HG02870 (cell line): ENCODE results near the gene CLMP.
"Not testable (repeated sequence)": the region's sequence is repeated elsewhere in the genome, so short reads cannot be mapped to it uniquely, and the experiment has no call there.

ENCODE experiments used
- ATAC-seq: cut with Tn5 transposase; IDR thresholded peaks from one replicate; pipeline ENCODE4 v1.9.1; 2021; ENCODE audit warnings: mild to moderate bottlenecking, moderate library complexity; ENCODE audit not compliant: unreplicated experiment

Gene CLMP

DNA sequence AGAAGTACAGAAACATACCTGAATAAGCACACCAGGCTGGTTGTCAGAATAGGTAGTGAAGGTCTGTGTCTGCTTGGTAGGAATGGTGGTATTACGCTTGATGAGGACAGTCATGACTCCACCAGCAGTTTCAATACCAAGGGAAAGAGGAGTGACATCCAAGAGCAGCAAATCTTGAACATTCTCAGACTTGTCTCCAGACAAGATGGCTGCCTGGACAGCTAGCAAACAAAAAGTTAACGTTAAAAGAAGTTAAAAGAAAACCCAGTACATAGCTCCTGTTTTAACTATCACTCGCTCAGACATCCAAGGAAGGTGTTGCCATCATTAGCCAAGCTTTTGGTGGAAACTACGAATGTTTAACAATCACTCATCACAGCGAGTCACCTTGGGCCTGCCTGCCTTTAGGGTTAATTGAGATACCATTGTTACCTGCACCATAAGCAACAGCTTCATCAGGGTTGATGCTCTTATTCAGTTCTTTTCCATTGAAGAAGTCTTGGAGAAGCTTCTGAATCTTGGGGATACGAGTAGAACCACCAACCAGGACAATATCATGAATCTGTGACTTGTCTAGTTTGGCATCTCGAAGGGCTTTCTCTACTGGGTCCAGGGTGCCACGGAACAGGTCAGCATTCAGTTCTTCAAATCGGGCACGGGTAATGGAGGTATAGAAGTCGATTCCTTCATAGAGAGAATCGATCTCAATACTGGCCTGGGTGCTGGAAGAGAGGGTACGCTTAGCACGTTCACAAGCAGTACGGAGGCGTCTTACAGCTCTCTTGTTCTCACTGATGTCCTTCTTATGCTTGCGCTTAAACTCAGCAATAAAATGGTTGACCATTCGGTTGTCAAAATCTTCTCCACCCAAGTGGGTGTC is 135.8 kb downstream of the CLMP start:
- not testable (repeated sequence) for ATAC-seq

DNA sequence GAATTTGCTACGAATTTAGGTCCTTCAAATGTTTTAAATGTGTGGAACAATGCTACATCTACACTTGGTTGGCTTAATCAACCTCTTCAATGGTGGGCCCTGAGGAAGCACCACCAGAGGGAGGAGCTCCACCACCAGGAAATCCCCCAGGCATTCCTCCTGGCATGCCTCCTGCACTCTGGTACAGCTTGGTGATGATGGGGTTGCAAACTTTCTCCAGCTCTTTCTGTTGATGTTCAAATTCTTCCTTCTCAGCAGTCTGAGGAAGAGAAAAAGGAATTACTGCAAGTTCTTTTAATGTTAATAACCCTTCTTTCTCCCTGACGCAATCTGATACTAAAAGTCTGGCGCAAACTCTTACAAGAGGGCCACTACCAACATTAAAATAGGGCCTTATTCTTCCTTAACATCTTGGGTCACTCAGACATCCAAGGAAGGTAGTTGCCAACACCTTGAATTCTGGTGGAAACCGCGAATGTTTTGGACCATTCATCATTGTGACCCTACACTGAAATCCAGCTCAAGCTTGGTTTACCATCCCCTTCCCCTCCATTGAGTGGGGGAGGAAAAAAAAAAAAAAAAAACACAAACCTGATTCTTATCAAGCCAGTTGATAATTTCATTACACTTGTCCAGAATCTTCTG is 137.3 kb downstream of the CLMP start:
- no peak for ATAC-seq

DNA sequence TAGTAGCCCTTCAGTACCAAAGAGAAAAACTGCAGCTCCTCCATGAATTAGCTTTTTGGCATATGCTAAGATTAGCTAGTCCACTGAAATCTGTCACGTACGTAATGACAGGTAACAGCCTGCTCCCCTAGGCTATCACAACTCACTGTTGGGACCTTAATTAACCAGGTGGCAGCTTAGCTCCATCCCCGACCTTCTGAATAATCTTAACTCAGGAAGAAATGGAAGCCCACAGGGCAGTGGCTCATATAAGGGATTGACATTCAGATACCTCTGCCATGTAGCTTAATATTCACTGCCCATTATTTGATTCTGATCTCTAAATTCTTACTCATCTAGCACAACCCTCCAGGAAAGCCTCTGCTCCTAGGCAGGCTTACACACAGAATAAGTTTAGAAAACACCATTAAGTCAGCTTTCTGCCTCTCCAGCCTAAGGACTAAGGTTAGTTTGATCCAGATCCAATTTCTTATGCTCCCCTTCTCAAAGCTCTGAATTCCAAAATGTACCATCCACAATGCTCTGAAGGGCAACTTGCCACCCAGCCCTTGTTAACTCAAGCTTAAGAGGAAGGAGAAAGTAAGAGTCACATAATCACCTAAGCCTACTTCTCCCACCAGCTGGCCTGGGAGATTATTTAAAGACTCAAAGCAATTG is 138.1 kb downstream of the CLMP start:
- no peak for ATAC-seq

DNA sequence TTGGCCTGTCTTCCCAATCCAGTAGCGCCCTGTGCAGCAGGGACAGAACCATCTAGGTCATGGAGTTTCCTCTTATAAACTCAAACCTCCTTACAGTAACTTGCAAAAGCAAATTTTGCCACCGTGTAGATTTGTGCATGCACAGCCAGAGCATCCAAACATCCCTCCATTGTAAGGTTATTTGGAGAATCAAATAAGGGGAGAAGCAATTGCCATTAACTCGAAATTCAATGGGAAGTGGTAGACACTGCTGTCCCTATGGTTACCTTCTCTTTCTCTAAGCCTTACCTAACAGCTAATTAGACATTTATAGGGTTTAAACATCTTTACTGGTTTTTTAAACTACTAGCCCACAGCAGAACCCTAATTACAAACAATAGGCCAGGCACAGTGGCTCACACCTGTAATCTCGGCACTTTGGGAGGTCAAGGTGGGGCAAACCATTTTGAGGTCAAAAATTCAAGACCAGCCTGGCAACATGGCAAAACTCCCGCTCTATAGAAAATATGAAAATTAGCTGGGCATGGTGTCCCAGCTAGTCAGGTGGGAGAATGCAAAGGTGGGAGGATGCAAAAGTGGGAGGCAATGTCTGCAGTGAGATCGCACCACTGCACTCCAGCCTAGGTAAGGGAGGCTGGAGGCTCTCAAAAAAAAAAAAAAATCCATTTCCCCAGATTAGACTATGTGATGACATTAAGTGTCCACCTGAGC is 139.7 kb downstream of the CLMP start:
- ATAC-seq: no peak

DNA sequence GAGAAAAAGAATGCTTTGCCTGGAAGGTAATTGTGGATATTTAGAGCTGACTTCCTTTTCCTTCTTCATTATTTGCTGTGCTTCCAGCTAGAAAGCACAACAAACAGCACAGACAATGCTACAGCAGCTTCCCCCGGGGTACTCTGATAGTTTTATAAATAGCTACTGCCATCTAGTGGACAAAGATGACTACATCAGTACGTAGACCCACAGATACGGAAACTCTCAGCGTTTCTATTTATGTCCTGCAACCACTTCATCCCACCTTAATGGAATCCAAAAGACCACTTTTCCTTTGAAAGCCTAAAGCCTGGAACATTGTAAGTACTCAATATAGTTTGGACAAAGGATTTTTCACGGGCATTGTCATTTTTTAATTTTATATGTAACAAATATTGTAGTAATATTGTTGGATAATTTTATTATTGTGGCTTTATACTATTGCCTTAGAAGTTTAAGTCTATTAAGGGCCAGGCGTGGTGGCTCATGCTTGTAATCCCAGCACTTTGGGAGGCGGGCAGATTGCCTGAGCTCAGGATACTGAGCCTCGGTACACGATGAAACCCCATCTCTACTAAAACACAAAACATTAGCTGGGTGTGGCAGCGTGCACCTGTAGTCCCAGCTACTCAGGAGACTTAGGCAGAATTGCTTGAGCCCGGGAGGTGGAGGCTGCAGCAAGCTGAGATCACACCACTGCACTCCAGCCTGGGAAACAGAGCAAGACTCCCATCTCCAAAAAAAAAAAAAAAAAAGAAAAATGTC is 140.6 kb downstream of the CLMP start:
- peak; percentile 56 for ATAC-seq

DNA sequence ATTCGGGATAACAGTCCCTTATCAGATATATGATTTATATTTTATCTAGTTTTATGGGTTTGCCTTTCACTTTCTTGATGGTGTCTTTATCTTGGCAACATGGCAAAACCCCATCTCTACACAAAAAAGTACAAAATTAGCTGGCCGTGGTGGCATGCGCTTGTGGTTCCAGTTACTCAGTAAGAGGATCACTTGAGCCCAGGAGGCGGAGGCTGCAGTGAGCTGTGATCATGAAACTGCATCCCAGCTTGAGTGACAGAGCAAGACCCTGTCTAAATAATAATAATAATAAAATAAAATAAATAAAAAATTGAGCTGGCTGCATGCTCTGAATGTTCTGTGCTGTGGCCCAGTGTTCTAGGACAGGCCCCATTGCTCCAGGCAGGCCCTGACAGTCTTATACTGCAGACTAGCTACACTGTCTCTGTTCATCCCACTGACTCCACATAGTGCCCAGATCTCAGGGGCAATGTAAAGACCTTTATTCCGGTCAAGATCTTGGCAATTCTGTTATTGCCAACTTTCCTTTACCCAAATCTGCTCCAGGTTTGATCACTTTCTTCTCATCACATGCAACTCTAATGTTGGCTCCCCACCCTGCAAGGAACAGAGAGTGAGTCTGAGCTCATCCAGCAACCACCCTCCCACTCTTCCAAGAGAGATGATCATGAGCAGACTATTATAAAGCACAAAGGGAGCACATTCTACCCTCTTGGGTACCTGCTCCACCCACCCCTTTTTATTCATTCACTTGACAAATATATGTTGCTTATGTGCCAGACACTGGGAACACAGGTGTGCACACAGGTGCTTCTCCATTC is 141.9 kb downstream of the CLMP start:
- no peak for ATAC-seq

DNA sequence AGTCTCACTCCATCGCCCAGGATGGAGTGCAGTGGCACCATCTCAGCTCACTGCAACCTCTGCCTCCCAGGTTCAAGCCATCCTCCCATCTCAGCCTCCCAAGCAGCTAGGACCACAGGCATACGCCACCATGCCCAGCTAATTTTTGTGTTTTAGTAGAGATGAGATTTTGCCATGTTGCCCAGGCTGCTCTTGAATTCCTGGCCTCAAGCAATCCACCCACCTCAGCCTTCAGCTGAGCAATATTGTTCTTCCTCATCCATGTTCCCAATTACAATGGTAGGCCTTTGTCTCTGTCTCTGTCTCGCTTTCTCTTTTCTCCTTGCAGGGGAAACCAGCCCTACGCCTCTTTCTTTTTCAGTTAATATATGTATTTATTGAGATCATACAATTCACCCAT is 143.4 kb downstream of the CLMP start:
- ATAC-seq: no peak

DNA sequence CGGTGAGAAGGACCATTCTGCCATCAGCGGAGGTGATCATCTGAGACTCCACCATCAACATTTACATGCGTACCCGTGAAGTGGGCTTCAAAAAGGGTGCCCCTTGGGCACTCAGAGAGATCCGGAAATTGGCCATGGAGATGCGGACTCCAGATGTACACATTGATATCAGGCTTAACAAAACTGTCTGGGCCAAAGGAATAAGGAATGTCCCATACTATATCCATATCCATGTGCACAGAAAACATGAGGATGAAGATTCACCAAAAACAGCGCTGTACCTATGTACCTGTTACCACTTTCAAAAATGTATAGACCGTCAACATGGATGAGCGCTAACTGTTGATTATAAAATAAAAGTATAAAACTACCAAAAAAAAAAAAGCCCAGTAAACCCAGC is 143.9 kb downstream of the CLMP start:
- no peak for ATAC-seq

DNA sequence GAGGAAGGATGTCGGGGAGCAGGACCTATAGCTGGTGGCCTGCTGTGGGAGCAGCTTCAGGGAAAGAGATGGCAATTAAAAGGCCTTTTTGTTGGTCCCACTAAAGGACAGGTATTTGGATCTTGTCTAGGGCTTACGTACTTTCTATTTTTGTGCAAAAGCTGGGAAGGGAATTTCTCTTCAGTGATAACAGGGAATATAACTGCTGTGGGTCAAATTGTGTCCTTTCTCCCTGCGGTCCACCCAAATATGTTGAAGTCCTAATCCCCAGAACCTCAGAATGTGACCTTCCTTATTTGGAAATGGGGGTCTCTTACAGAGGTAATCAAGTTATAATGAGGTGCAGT is 147.1 kb downstream of the CLMP start:
- no peak for ATAC-seq

DNA sequence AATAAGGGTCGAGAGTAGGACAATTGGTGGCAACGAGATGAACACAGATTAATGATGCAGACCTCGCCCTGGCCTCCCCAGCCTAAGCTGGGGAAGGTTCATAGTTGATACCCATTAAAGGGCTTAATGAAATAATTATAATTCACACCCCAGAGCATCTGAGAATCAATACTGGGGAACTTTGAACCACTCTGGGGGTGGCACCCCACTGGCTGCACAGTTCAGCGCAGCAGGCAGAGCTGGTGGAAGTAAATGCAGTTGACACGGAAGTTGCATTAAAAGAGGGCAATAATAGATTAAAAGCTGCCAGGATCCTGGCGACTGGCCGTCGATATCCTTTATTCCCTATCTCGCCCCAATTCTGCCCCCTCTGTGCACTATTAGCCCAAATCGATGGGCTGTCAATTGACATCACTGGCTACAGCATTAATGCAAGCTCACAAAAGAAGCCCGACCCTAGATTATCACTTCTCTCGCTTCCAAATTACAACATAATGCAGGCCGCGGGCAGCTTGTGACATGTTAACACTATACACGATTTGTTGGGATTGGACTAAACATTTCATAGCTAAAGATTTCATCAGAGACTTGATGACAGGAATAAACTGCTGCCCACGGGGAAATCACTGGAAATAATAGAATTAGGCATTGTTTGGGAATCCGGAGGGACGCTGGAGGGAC is 147.6 kb downstream of the CLMP start:
- ATAC-seq: no peak

DNA sequence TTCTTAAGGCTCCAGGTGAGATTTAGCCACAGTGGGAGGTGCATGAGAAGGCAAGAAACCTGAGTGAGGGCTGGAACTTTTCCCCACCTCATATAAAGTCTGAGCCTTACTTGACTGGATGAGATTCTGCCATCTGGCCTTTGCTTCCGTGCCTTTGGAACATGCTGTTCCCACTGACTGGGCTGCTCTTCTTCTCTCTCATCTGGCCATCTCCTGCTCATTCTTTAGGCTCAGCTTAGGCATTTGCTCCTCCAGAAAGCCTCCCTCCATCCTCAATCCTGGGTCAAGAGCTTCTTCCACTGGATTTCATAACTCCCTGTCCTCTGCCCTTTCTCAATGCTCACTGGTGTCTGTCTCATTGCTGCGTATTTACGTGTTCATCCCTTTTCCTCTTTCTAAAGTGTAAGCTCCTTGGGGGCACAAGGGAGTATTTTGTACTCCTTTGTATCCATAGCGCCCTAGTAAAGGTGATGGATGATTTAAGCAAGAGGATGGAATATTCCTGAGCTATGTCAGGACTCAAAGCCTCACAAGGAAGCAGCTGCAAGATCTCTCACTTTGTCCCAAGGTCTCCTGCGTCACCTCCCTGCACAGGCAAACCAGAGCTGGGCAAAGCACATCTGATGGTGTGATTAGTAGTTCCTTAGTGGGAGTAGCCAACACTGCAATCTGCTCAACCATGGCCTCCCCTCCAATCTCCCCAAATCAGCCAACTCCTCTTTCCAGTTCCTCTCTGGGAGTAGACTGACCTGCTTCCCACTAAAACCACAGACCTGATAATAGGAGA is 148.4 kb downstream of the CLMP start:
- no peak for ATAC-seq

DNA sequence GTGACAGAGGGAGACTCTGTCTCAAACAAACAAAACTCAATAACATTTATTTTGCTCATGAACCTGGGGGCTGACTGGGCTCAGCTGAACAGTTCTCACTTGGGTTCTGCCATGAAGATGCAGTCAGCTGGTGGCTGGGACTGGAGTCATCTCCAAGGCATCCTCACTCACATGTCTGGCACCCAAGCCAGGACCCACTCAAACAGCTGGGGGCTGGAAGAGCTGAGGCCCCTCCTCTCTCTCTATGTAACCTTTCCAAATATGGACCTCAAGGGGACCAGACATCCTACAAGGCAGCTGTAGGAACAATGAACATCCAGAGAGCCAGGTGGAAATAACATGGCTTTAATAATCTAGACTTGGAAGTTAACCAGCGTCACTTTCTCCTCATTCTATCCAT is 149.9 kb downstream of the CLMP start:
- ATAC-seq: no peak

DNA sequence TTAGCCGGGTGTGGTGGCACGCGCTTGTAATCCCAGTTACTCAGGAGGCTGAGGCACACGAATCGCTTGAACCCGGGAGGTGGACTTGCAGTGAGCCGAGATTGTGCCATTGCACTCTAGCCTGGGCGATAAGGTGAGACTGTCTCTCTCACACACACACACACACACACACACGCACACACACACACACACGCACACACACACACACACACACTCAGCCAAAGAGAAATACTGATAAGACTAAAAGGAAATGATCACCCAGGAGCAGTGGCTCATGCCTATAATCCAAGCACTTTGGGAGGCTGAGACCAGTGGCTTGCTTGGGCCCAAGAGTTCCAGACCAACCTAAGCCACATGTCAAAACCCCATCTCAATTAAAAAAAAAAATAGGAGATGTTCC is 153.9 kb downstream of the CLMP start:
- ATAC-seq: no peak

DNA sequence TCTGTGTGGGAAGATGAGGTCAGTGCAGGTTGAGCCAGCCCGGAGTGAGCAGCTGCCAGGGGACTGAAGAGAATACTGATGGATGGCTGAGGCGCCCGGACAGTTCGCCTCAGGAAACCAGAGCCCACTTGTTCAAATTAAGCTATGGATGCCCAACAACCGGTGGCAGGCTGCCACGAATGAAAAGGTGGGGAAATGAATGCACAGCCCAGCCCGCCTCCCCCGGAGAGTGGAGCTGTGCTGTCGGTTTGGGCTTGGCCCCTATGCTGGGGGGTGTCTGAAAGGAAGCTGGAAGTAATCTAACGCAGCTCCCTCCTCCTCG is 155.0 kb downstream of the CLMP start:
- no peak for ATAC-seq

DNA sequence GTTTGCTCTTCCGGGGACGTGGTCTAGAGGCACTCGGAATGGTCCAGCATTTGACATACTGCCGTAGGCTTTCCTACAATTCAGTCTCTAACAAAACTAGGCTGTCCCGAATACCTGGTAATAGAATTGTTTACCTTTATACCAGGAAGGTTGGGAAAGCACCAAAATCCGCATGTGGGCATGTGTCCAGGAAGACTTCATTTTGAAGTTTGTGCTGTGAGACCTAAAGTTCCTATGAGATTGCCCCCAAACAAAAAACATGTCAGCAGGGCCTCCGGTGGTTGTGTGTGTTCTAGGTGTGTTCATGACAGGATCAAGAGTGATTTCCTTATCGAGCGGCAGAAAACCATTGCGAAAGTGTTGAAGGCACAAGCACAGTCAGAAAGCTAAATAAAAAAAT is 159.2 kb downstream of the CLMP start:
- ATAC-seq: no peak

DNA sequence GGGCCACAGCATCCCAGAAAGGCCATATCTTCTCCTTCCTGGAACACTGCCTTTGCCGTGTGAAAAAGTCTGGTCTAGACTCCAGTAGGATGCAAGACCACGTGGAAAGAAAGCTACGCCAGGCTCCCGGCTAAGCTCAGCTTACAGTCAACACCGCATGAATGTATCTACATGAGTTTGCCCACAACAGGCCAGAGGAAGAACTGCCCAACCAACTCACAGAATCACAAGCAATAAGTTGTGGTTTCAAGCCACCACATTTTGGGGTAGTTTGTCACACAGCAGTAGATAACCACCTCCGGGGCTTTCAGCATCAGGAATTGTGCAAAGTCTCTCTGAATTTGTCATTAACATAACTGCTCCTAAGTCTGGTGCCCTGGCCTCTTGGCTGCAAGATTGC is 160.5 kb downstream of the CLMP start:
- ATAC-seq: no peak

DNA sequence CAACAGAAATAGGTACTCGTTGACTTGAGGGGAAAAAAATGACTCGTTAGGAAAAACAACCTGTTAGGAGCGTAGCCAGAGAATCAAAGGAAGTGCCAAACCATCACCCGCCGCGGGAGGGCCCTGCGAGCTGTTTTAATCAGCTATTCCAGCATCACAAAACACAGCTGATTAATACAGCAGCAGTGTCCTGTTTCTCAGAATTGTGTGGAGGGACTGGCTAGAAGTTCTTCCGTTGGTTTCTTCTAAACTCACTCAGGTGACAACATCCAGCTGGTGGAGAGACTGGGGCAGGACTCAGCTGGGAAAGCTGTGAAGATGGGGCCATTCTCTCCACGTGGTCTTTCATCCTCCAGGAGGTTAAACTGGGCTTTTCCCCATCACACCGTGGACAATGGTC is 161.2 kb downstream of the CLMP start:
- no peak for ATAC-seq

DNA sequence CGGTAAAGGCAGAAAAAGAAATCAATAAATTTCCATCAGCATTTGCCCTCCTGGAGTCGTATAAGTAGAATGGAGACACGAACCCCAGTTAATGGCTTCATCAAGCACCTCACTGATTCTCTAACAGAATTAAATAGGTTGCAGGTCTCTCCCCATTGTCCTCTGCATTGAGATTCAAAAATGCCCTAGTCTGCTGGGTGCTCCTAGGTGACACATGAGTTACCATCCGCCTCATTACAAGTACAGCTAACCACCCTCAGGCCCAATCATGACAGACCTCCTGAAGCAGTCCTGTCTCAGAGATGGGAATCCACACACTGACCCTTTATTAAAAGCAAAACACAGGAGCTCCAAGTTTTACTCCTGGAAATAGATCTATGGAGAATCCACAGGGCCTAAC is 164.5 kb downstream of the CLMP start:
- no peak for ATAC-seq

DNA sequence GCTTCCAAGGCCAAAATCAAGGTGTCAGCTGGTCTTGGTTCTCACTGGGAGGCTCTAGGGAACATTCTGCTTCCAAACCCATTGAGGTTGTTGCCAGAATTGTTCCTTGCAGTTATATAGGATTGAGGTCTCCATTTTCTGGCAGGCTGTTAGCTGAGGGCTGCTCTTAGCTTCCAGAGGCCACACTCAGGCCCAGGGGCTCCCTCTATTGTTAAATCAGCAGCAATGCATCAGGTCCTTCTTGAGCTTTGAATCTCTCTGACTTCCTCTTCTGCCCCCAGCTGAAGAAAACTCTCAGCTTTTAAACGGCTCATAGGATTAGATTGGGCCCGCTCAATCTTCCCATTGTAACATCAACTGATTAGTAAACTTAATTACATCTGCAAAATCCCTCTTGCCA is 174.1 kb downstream of the CLMP start:
- ATAC-seq: peak; percentile 73
